HEK293 (cell line): Measurements from ENCODE around the gene PIK3R3.

Source experiments
- CTCF ChIP-seq: fragments of 450-650 bp; formaldehyde crosslinking; IDR thresholded peaks from 2 replicates; pipeline ENCODE4 v1.5.1; 2016; ENCODE audit warnings: missing biosample characterization, missing genetic modification characterization
- FEZF1 ChIP-seq: fragments of 450-650 bp; formaldehyde crosslinking; IDR thresholded peaks from 2 replicates; pipeline ENCODE4 v1.5.1; 2016; ENCODE audit warnings: missing biosample characterization, missing genetic modification characterization
- IKZF3 ChIP-seq: fragments of 450-650 bp; IDR thresholded peaks from 2 replicates; pipeline ENCODE4 v1.5.0; 2018; ENCODE audit warnings: missing biosample characterization, mild to moderate bottlenecking, missing genetic modification characterization, moderate library complexity
- KLF8 ChIP-seq: fragments of 450-650 bp; formaldehyde crosslinking; IDR thresholded peaks from 2 replicates; pipeline ENCODE4 v1.5.1; 2016; ENCODE audit warnings: missing biosample characterization, missing genetic modification characterization
- PBX3 ChIP-seq: sonication (generic); formaldehyde crosslinking; IDR thresholded peaks from 2 replicates; pipeline ENCODE4 v1.8.1; 2022; ENCODE audit warnings: mild to moderate bottlenecking, moderate library complexity, missing genetic modification reagents
- PRDM4 ChIP-seq: fragments of 450-650 bp; formaldehyde crosslinking; IDR thresholded peaks from 2 replicates; pipeline ENCODE4 v1.5.1; 2017; ENCODE audit warnings: missing biosample characterization, missing genetic modification characterization
- REST ChIP-seq: fragments of 450-650 bp; formaldehyde crosslinking; IDR thresholded peaks from 2 replicates; pipeline ENCODE4 v1.5.1; 2016; ENCODE audit warnings: missing biosample characterization, missing genetic modification characterization
- SALL2 ChIP-seq: fragments of 450-650 bp; formaldehyde crosslinking; IDR thresholded peaks from 2 replicates; pipeline ENCODE4 v1.5.0; 2017; ENCODE audit warnings: missing biosample characterization, mild to moderate bottlenecking, missing genetic modification characterization, borderline replicate concordance
- ZNF292 ChIP-seq: fragments of 450-650 bp; formaldehyde crosslinking; IDR thresholded peaks from 2 replicates; pipeline ENCODE4 v1.5.1; 2016; ENCODE audit warnings: low read depth, missing biosample characterization, missing genetic modification characterization, borderline replicate concordance
- ZNF510 ChIP-seq: fragments of 450-650 bp; formaldehyde crosslinking; IDR thresholded peaks from 2 replicates; pipeline ENCODE4 v1.5.1; 2018; ENCODE audit warnings: mild to moderate bottlenecking, missing genetic modification characterization, missing biosample characterization; ENCODE audit not compliant: insufficient replicate concordance
- ZNF596 ChIP-seq: fragments of 450-650 bp; IDR thresholded peaks from 2 replicates; pipeline ENCODE4 v1.5.0; 2018; ENCODE audit warnings: missing biosample characterization, mild to moderate bottlenecking, missing genetic modification characterization, moderate library complexity
- TF ChIP-seq, protein P1 (sequence below): fragments of 450-650 bp; formaldehyde crosslinking; optimal IDR thresholded peaks from 2 replicates; pipeline ENCODE3; 2016; ENCODE audit warnings: missing biosample characterization, mild to moderate bottlenecking, missing genetic modification characterization
- TF ChIP-seq, protein P2 (sequence below): fragments of 450-650 bp; formaldehyde crosslinking; IDR thresholded peaks from 2 replicates; pipeline ENCODE4 v1.5.1; 2016; ENCODE audit warnings: missing biosample characterization, missing genetic modification characterization

GRCh38 chr1:46034601-46035516 lies 97.6 kb downstream of the PIK3R3 start:
- TF ChIP-seq PBX3 (CRISPR knock-in tag) (no peak), ZNF292 (tag by site-specific recombination) (no peak), CTCF (tag by site-specific recombination) (no peak), FEZF1 (tag by site-specific recombination) (no peak), ZNF596 (no peak), REST (tag by site-specific recombination) (no peak), PRDM4 (no peak), KLF8 (tag by site-specific recombination) (no peak), SALL2 (tag by site-specific recombination) (no peak), IKZF3 (tag by site-specific recombination) (no peak), ZNF510 (tag by site-specific recombination) (no peak)
- TF ChIP-seq, protein P1, sequence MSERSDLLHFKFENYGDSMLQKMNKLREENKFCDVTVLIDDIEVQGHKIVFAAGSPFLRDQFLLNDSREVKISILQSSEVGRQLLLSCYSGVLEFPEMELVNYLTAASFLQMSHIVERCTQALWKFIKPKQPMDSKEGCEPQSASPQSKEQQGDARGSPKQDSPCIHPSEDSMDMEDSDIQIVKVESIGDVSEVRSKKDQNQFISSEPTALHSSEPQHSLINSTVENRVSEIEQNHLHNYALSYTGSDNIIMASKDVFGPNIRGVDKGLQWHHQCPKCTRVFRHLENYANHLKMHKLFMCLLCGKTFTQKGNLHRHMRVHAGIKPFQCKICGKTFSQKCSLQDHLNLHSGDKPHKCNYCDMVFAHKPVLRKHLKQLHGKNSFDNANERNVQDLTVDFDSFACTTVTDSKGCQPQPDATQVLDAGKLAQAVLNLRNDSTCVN: no peak
- TF ChIP-seq, protein P2, sequence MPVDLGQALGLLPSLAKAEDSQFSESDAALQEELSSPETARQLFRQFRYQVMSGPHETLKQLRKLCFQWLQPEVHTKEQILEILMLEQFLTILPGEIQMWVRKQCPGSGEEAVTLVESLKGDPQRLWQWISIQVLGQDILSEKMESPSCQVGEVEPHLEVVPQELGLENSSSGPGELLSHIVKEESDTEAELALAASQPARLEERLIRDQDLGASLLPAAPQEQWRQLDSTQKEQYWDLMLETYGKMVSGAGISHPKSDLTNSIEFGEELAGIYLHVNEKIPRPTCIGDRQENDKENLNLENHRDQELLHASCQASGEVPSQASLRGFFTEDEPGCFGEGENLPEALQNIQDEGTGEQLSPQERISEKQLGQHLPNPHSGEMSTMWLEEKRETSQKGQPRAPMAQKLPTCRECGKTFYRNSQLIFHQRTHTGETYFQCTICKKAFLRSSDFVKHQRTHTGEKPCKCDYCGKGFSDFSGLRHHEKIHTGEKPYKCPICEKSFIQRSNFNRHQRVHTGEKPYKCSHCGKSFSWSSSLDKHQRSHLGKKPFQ: no peak
